ENCODE data around the gene CD14.
"Not testable (repeated sequence)": the region's sequence is repeated elsewhere in the genome, so short reads cannot be mapped to it uniquely, and the experiment has no call there.

Gene CD14

GRCh38 chr5:140596321-140596741 lies 36.6 kb downstream of the CD14 start:
- DNase-seq (ENCODE audit: low spot score) (no peak), ATAC-seq (ENCODE audit: low read depth) (no peak)
- Histone ChIP-seq H3K4me1 (ENCODE audit: insufficient read depth, poor library complexity, severe bottlenecking) (peaks cover 14% of the 10 kb centered on the region), H3K27me3 (ENCODE audit: insufficient read depth, poor library complexity, severe bottlenecking) (no peaks in the 10 kb centered on the region), H3K9me3 (ENCODE audit: severe bottlenecking) (no peaks in the 10 kb centered on the region), H3K27ac (ENCODE audit: poor library complexity, severe bottlenecking) (no peak overlapping the region), H3K4me3 (ENCODE audit: severe bottlenecking) (no peak overlapping the region), H3K36me3 (ENCODE audit: low read depth) (no peaks in the 10 kb centered on the region)
- TF ChIP-seq CTCF (IDR thresholded peaks at IDR 0.05; ENCODE audit: poor library complexity, severe bottlenecking) = no peak

GRCh38 chr5:140595538-140596300 lies 37.3 kb downstream of the CD14 start:
- DNase-seq (ENCODE audit: low spot score) (no peak), ATAC-seq (ENCODE audit: low read depth) (no peak)
- Histone ChIP-seq H3K9me3 (ENCODE audit: severe bottlenecking) (no peaks in the 10 kb centered on the region), H3K4me1 (ENCODE audit: insufficient read depth, poor library complexity, severe bottlenecking) (peaks cover 16% of the 10 kb centered on the region), H3K27me3 (ENCODE audit: insufficient read depth, poor library complexity, severe bottlenecking) (no peaks in the 10 kb centered on the region), H3K27ac (ENCODE audit: poor library complexity, severe bottlenecking) (no peak overlapping the region), H3K4me3 (ENCODE audit: severe bottlenecking) (no peak overlapping the region), H3K36me3 (ENCODE audit: low read depth) (no peaks in the 10 kb centered on the region)
- TF ChIP-seq CTCF (IDR thresholded peaks at IDR 0.05; ENCODE audit: poor library complexity, severe bottlenecking) = no peak

- no peaks in the 10 kb centered on the region for H3K27me3 ChIP-seq (ENCODE audit: insufficient read depth, poor library complexity, severe bottlenecking)
- H3K4me1 ChIP-seq (ENCODE audit: insufficient read depth, poor library complexity, severe bottlenecking) = peaks cover 16% of the 10 kb centered on the region
- H3K36me3 ChIP-seq (ENCODE audit: low read depth) = no peaks in the 10 kb centered on the region
- no peak overlapping the region for H3K27ac ChIP-seq (ENCODE audit: poor library complexity, severe bottlenecking)
- no peak for ATAC-seq (ENCODE audit: low read depth)
- no peak for TF ChIP-seq CTCF (IDR thresholded peaks at IDR 0.05; ENCODE audit: poor library complexity, severe bottlenecking)
- no peak overlapping the region for H3K4me3 ChIP-seq (ENCODE audit: severe bottlenecking)
- no peaks in the 10 kb centered on the region for H3K9me3 ChIP-seq (ENCODE audit: severe bottlenecking)
- no peak for DNase-seq (ENCODE audit: low spot score)
These were observed 38.8 kb downstream of the CD14 start for GRCh38 chr5:140594169-140594568.

GRCh38 chr5:140593070-140593469 lies 39.9 kb downstream of the CD14 start:
- peaks cover 16% of the 10 kb centered on the region for H3K4me1 ChIP-seq (ENCODE audit: insufficient read depth, poor library complexity, severe bottlenecking)
- not testable (repeated sequence) for H3K27ac ChIP-seq (ENCODE audit: poor library complexity, severe bottlenecking); DNase-seq (ENCODE audit: low spot score); H3K27me3 ChIP-seq (ENCODE audit: insufficient read depth, poor library complexity, severe bottlenecking); H3K9me3 ChIP-seq (ENCODE audit: severe bottlenecking); H3K36me3 ChIP-seq (ENCODE audit: low read depth); H3K4me3 ChIP-seq (ENCODE audit: severe bottlenecking)
- ATAC-seq (ENCODE audit: low read depth) = peak; percentile 46; the same call in 2 of the 3 replicates

GRCh38 chr5:140591747-140592372 lies 41.1 kb downstream of the CD14 start:
- no peaks in the 10 kb centered on the region for H3K27me3 ChIP-seq (ENCODE audit: insufficient read depth, poor library complexity, severe bottlenecking)
- H3K4me3 ChIP-seq (ENCODE audit: severe bottlenecking) = no peak overlapping the region
- no peaks in the 10 kb centered on the region for H3K36me3 ChIP-seq (ENCODE audit: low read depth)
- H3K27ac ChIP-seq (ENCODE audit: poor library complexity, severe bottlenecking) = no peak overlapping the region
- TF ChIP-seq CTCF (IDR thresholded peaks at IDR 0.05; ENCODE audit: poor library complexity, severe bottlenecking) = no peak
- ATAC-seq (ENCODE audit: low read depth) = peak; percentile 76
- no peaks in the 10 kb centered on the region for H3K9me3 ChIP-seq (ENCODE audit: severe bottlenecking)
- no peak for DNase-seq (ENCODE audit: low spot score)
- peaks cover 16% of the 10 kb centered on the region for H3K4me1 ChIP-seq (ENCODE audit: insufficient read depth, poor library complexity, severe bottlenecking)

Data from RWPE2 (cell line).